IMR-90 (cell line): ENCODE data around the gene PRDM15. TPM values are rescaled to one million over a fixed set of nuclear protein-coding genes. Genes with fewer than 3 reads are reported as not detected.

Source experiments
- ATAC-seq: fragments of 200-7000 bp; cut with Tn5 transposase; 2 replicates; pipeline ENCODE4 v1.9.1; 2020; ENCODE audit warnings: low read depth, mild to moderate bottlenecking, moderate library complexity
- BruUV-seq: library from RNA; stranded (reverse); fragments of 400-500 nt; replicated peaks from 2 replicates; lab custom pipeline; 2021; lab: Mats Ljungman, UMichigan
- CTCF ChIA-PET: fragments of 300-600 bp; formaldehyde crosslinking; extraction: SDS; loops from one replicate; lab custom pipeline; 2021; ENCODE audit warnings: antibody characterized with exemption; lab: Yijun Ruan, JAX
- POLR2A ChIA-PET: fragments of 300-600 bp; sonication (Branson Sonifier 250); formaldehyde crosslinking; loops from one replicate; lab custom pipeline; 2022; ENCODE audit warnings: antibody characterized with exemption; ENCODE audit not compliant: unreplicated experiment; lab: Charles Lee
- DNase-seq: peaks from one replicate; pipeline ENCODE4 v3.0.0; 2013
- H2AFZ ChIP-seq: replicated peaks from 2 replicates; pipeline ENCODE3; 2013; ENCODE audit warnings: low read length, mild to moderate bottlenecking; ENCODE audit not compliant: poor library complexity
- H2AK5ac ChIP-seq: 2 replicates; pipeline ENCODE4 v1.6.1; 2013; ENCODE audit warnings: low read depth, low read length, inconsistent platforms
- H2AK9ac ChIP-seq: replicated peaks from 2 replicates; pipeline ENCODE3; 2013; ENCODE audit warnings: mild to moderate bottlenecking, low read depth, low read length, moderate library complexity; ENCODE audit not compliant: poor library complexity
- H2BK120ac ChIP-seq: 2 replicates; pipeline ENCODE4 v1.6.1; 2013; ENCODE audit warnings: low read depth, low read length, inconsistent platforms
- H2BK15ac ChIP-seq: 3 replicates; pipeline ENCODE4 v1.6.1; 2013; ENCODE audit warnings: low read depth, low read length, inconsistent platforms
- H2BK20ac ChIP-seq: 2 replicates; pipeline ENCODE4 v1.6.1; 2013; ENCODE audit warnings: low read depth, mild to moderate bottlenecking, inconsistent platforms, low read length, moderate library complexity
- H2BK5ac ChIP-seq: 2 replicates; pipeline ENCODE4 v1.6.1; 2013; ENCODE audit warnings: mild to moderate bottlenecking, low read depth, low read length, inconsistent platforms; ENCODE audit not compliant: poor library complexity, severe bottlenecking
- H3K14ac ChIP-seq: replicated peaks from 2 replicates; pipeline ENCODE4 v1.6.1; 2013; ENCODE audit warnings: low read depth, low read length, inconsistent platforms
- H3K18ac ChIP-seq: 2 replicates; pipeline ENCODE4 v1.6.1; 2013; ENCODE audit warnings: low read depth, low read length, control low read depth
- H3K23ac ChIP-seq: 2 replicates; pipeline ENCODE4 v1.6.1; 2013; ENCODE audit warnings: low read depth, low read length, inconsistent platforms
- H3K27ac ChIP-seq: 2 replicates; pipeline ENCODE4 v1.5.1; 2013; ENCODE audit warnings: mild to moderate bottlenecking, control low read depth, low read length; ENCODE audit not compliant: insufficient read depth
- H3K27me3 ChIP-seq: 2 replicates; pipeline ENCODE4 v1.6.1; 2013; ENCODE audit warnings: low read length; ENCODE audit not compliant: control insufficient read depth, insufficient read depth
- H3K36me3 ChIP-seq: 2 replicates; pipeline ENCODE4 v1.6.1; 2013; ENCODE audit warnings: low read length, mixed read lengths; ENCODE audit not compliant: control insufficient read depth, insufficient read depth
- H3K4ac ChIP-seq: 2 replicates; pipeline ENCODE4 v1.6.1; 2013; ENCODE audit warnings: low read depth, low read length, inconsistent platforms
- H3K4me1 ChIP-seq: 2 replicates; pipeline ENCODE4 v1.6.1; 2013; ENCODE audit warnings: low read length, mixed read lengths; ENCODE audit not compliant: control insufficient read depth, insufficient read depth
- H3K4me2 ChIP-seq: 2 replicates; pipeline ENCODE4 v1.6.1; 2013; ENCODE audit warnings: low read depth, mild to moderate bottlenecking, control low read depth, low read length, moderate library complexity
- H3K4me3 ChIP-seq: 2 replicates; pipeline ENCODE4 v1.5.1; 2013; ENCODE audit warnings: low read depth, mild to moderate bottlenecking, control low read depth, low read length, moderate library complexity; ENCODE audit not compliant: insufficient read depth
- H3K56ac ChIP-seq: 2 replicates; pipeline ENCODE4 v1.6.1; 2013; ENCODE audit warnings: low read length, inconsistent platforms; ENCODE audit not compliant: insufficient read depth; ENCODE audit errors: extremely low read depth
- H3K79me1 ChIP-seq, 2 experiments: 2 replicates each; pipeline ENCODE4 v1.6.1; 2013; ENCODE audit warnings: low read length in 2 of 2, inconsistent platforms in 1 of 2, low read depth in 1 of 2
- H3K9ac ChIP-seq: 2 replicates; pipeline ENCODE4 v1.6.1; 2013; ENCODE audit warnings: low read depth, low read length, control low read depth
- H3K9me1 ChIP-seq: 2 replicates; pipeline ENCODE4 v1.6.1; 2013; ENCODE audit warnings: low read length, inconsistent platforms; ENCODE audit not compliant: insufficient read depth
- H3K9me3 ChIP-seq: 2 replicates; pipeline ENCODE4 v1.6.1; 2013; ENCODE audit warnings: low read length; ENCODE audit not compliant: control insufficient read depth, insufficient read depth
- H4K20me1 ChIP-seq: 2 replicates; pipeline ENCODE4 v1.6.1; 2013; ENCODE audit warnings: low read length, inconsistent platforms; ENCODE audit not compliant: insufficient read depth
- H4K5ac ChIP-seq: 2 replicates; pipeline ENCODE4 v1.6.1; 2013; ENCODE audit warnings: mild to moderate bottlenecking, low read depth, low read length, control low read depth
- H4K8ac ChIP-seq, 2 experiments: 2 replicates each; pipeline ENCODE4 v1.6.1; 2013; ENCODE audit warnings: low read depth in 2 of 2, low read length in 2 of 2, control low read depth in 1 of 2, inconsistent platforms in 1 of 2
- H4K91ac ChIP-seq: 2 replicates; pipeline ENCODE4 v1.6.1; 2013; ENCODE audit warnings: low read depth, low read length, inconsistent platforms; ENCODE audit not compliant: insufficient read depth
- MAZ ChIP-seq: IDR thresholded peaks from 2 replicates; pipeline ENCODE4 v1.6.1; 2012; ENCODE audit warnings: low read depth, mild to moderate bottlenecking, low read length, improper control_type of control experiment, moderate library complexity, borderline replicate concordance
- WGBS, 2 experiments: methylation state at CpG; one replicate each; pipeline versions ENCODE4 v1.1.5 to v1.1.7; 2013; ENCODE audit warnings: missing lambda C conversion rate in 2 of 2; ENCODE audit not compliant: insufficient read length in 1 of 2; ENCODE audit errors: extremely low coverage in 2 of 2; 5-methylcytosine and 5-hydroxymethylcytosine counted together
- dilution Hi-C: fragments of 300-500 bp; cut with HindIII; formaldehyde crosslinking; loops from one replicate; pipeline ENCODE4 v1.14.3; 2018; ENCODE audit warnings: low sequenced_read_pairs; ENCODE audit not compliant: unreplicated experiment
- in situ Hi-C: fragments of 300-500 bp; cut with MboI; formaldehyde crosslinking; loops from 3 replicates; pipeline ENCODE4 v1.14.3; 2019; ENCODE audit warnings: low sequenced_read_pairs, inconsistent platforms, mixed read lengths
- intact Hi-C: fragments of 100-400 bp; cut with micrococcal nuclease; formaldehyde crosslinking; loops from 2 replicates; pipeline ENCODE4 v1.10.0; 2022
- polyA plus RNA-seq, 3 experiments: library from polyadenylated mRNA; depleted of rRNA; stranded (reverse); fragments of >200 nt; gene quantifications; 2 replicates each; pipeline ENCODE4 v1.2.3, GENCODE V29; 2012; ENCODE audit warnings: low replicate concordance in 1 of 3
- total RNA-seq: library from RNA; depleted of rRNA; stranded (reverse); fragments of >200 nt; gene quantifications from 2 replicates; pipeline ENCODE4 v1.2.3, GENCODE V29; 2012

PRDM15 gene
- total and polyA plus RNA-seq, 2 of the 4 experiments (the other 2 are of a cell fraction): 7.3 to 8.8 TPM

DNA sequence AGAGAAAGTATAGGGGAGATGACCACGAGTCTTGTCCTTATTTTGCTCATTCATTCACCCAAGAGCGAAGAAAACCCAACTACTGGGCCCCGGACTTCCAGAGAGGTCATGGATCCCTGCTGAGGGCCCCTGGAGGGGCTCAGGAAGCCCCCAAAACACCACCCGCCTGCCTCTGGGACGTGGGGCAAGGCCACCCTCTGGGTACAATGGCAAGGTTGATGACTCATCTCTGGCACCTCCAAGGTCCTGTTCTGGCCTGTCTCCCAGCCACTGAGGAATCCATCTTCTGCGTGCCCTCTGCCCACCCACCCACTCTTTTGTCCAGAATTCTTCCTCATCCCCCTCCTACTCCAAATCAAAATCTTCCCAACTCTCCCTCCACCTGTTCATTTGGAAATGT, 21.3 kb upstream of the PRDM15 start:
- no peak overlapping the region for H3K4me3 ChIP-seq
- H2BK5ac ChIP-seq: no peak overlapping the region
- DNase-seq (no peak), ATAC-seq (no peak)
- H3K56ac ChIP-seq: no peak overlapping the region
- no peak overlapping the region for H4K8ac ChIP-seq
- H4K91ac ChIP-seq: no peak overlapping the region
- in situ Hi-C loops: no loop called here
- ChIA-PET POLR2A (no interaction called here), CTCF (no interaction called here)
- H3K4ac ChIP-seq: no peak overlapping the region
- no peak overlapping the region for H2AFZ ChIP-seq
- dilution Hi-C loops: no loop called here
- H3K9me3 ChIP-seq: no peaks in the 10 kb centered on the region
- no peak overlapping the region for H3K4me2 ChIP-seq
- H2AK9ac ChIP-seq: no peak overlapping the region
- no peak overlapping the region for H2AK5ac ChIP-seq
- intact Hi-C loops: no loop called here
- no peak for TF ChIP-seq MAZ
- H3K4me1 ChIP-seq: peaks cover 9% of the 10 kb centered on the region
- H3K23ac ChIP-seq: no peak overlapping the region
- H3K27ac ChIP-seq: no peak overlapping the region
- H3K14ac ChIP-seq: no peak overlapping the region
- H3K79me1 ChIP-seq: peaks cover 4 to 7% of the 10 kb centered on the region in 2 experiments; a peak in 2 of 4 replicates
- no peak overlapping the region for H4K5ac ChIP-seq
- H2BK120ac ChIP-seq: no peak overlapping the region
- H2BK20ac ChIP-seq: no peak overlapping the region
- H3K9ac ChIP-seq: no peak overlapping the region
- H2BK15ac ChIP-seq: no peak overlapping the region
- peaks cover 11% of the 10 kb centered on the region for H3K9me1 ChIP-seq
- WGBS, 2 experiments: 89% methylated on average over 3 of the region's 6 CpGs; no CpG with 5 or more reads in 1 of the 2 experiments
- H3K27me3 ChIP-seq: no peaks in the 10 kb centered on the region
- H4K20me1 ChIP-seq: 0 out of 2 replicates have a peak, but pooled peaks cover under 1% of the 10 kb centered on the region
- BruUV-seq: no TSS peak
- H3K36me3 ChIP-seq: peaks cover 29% of the 10 kb centered on the region
- no peak overlapping the region for H3K18ac ChIP-seq
